ENCODE data around the gene LDLRAD4. TPM values are rescaled to one million over a fixed set of nuclear protein-coding genes. Genes with fewer than 3 reads are reported as not detected.

LDLRAD4 gene
- total and polyA plus RNA-seq, 2 experiments from 2014 or later, result 0.73 to 1.9 TPM

GRCh38 chr18:13449651-13450050 is 231.1 kb downstream of the LDLRAD4 start (continued):
- TF ChIP-seq ETS1 (IDR thresholded peaks at IDR 0.05) (no peak), STAT1 (IDR thresholded peaks at IDR 0.05; ENCODE audit: unreplicated experiment) (no peak), ZNF331 (CRISPR knock-in tag; IDR thresholded peaks at IDR 0.05; ENCODE audit: low read depth) (no peak), ZNF462 (CRISPR knock-in tag; IDR thresholded peaks at IDR 0.05) (no peak)

- DNase-seq (ENCODE audit: low spot score) (no peak), ATAC-seq (no peak)
- no peak overlapping the region for H2AFZ ChIP-seq
- no peaks in the 10 kb centered on the region for H3K79me2 ChIP-seq (replicated peaks; ENCODE audit: insufficient read depth)
- H3K4me1 Mint-ChIP-seq, result peaks cover 57% of the 10 kb centered on the region
- no peak overlapping the region for H3K27ac ChIP-seq (ENCODE audit: low read depth)
- no peak overlapping the region for H3K4me3 Mint-ChIP-seq
- H3K36me3 ChIP-seq (ENCODE audit: insufficient read depth), result no peaks in the 10 kb centered on the region
- no peaks in the 10 kb centered on the region for H3K36me3 Mint-ChIP-seq (ENCODE audit: low read depth)
- peaks cover 10% of the 10 kb centered on the region for H3K27me3 Mint-ChIP-seq (ENCODE audit: insufficient read depth, low read depth, poor library complexity)
- H3K4me1 ChIP-seq (ENCODE audit: insufficient read depth), result peaks cover 19% of the 10 kb centered on the region
- H3K9me3 Mint-ChIP-seq, result no peaks in the 10 kb centered on the region
- H4K20me1 ChIP-seq (replicated peaks; ENCODE audit: insufficient read depth), result no peaks in the 10 kb centered on the region
- H3K9me2 ChIP-seq (ENCODE audit: insufficient read depth), result no peaks in the 10 kb centered on the region
- H3F3A ChIP-seq (replicated peaks; ENCODE audit: low read depth), result no peaks in the 10 kb centered on the region; the same call in 1 of the 2 replicates
- H3K4me3 ChIP-seq, result no peak overlapping the region
- H3K27ac Mint-ChIP-seq, result no peak overlapping the region
- H3K4me2 ChIP-seq, result no peak overlapping the region
- H3K27me3 ChIP-seq (ENCODE audit: insufficient read depth), result no peaks in the 10 kb centered on the region
- TF ChIP-seq EZH2 (IDR thresholded peaks at IDR 0.05; ENCODE audit: low read depth, unreplicated experiment) (no peak), ZNF331 (CRISPR knock-in tag; IDR thresholded peaks at IDR 0.05; ENCODE audit: low read depth) (no peak), REST (IDR thresholded peaks at IDR 0.05; ENCODE audit: unreplicated experiment) (no peak), STAT1 (IDR thresholded peaks at IDR 0.05; ENCODE audit: unreplicated experiment) (no peak), CTCF (conservative IDR thresholded peaks at IDR 0.05; ENCODE audit: low read depth in 2 of 2) (no peak), JUNB (IDR thresholded peaks at IDR 0.05; ENCODE audit: unreplicated experiment) (no peak)
Observed at GRCh38 chr18:13450289-13451212, 232.0 kb downstream of the LDLRAD4 start.

Measured in GM23338 (cell line).